Stomach (tissue), 9 donors: ENCODE measurements around the gene RPL38. TPM values are rescaled to one million over a fixed set of nuclear protein-coding genes. Genes with fewer than 3 reads are reported as not detected.

Experiments
- DNase-seq, 2 donors: peaks; one replicate each; pipeline versions ENCODE4 v3.0.0 to v3.0.0-alpha.2; 2013 to 2019
- H3K27ac ChIP-seq, 5 donors: fragments of 200-600 bp in 4 of 5; sonication (generic) in 4 of 5; one replicate each; pipeline ENCODE4 v1.5.1; 2013 to 2019; ENCODE audit warnings: mild to moderate bottlenecking in 1 of 5, moderate library complexity in 1 of 5
- H3K27me3 ChIP-seq, 3 donors: fragments of 200-600 bp; sonication (generic); one replicate each; pipeline ENCODE4 v1.5.1; 2017 to 2019; ENCODE audit warnings: mixed run types in 1 of 3
- H3K36me3 ChIP-seq, 4 donors: fragments of 200-600 bp; sonication (generic); 1 replicate in 3 of 4; 2 replicates in 1 of 4; pipeline ENCODE4 v1.5.1; 2016 to 2019
- H3K4me1 ChIP-seq, 4 donors: fragments of 200-600 bp; sonication (generic); one replicate each; pipeline ENCODE4 v1.5.1; 2016 to 2019
- H3K4me3 ChIP-seq, 4 donors: fragments of 200-600 bp; sonication (generic) in 3 of 4; one replicate each; pipeline ENCODE4 v1.5.1; 2016 to 2019; ENCODE audit warnings: mild to moderate bottlenecking in 1 of 4
- H3K9me3 ChIP-seq, 4 donors: fragments of 200-600 bp; sonication (generic); one replicate each; pipeline ENCODE4 v1.5.1; 2016 to 2019
- EP300 ChIP-seq: sonication (generic); formaldehyde crosslinking; IDR thresholded peaks from one replicate; pipeline ENCODE4 v1.6.1; 2017; ENCODE audit warnings: antibody characterized with exemption
- POLR2A ChIP-seq, 4 donors: fragments of 450-650 bp; IDR thresholded peaks; one replicate each; pipeline ENCODE4 v1.6.1; 2016; ENCODE audit warnings: antibody characterized with exemption in 4 of 4, control low read depth in 2 of 4, mild to moderate bottlenecking in 1 of 4, moderate library complexity in 1 of 4
- POLR2AphosphoS5 ChIP-seq, 3 donors: sonication (generic); formaldehyde crosslinking; IDR thresholded peaks; one replicate each; pipeline ENCODE4 v1.6.1; 2016; ENCODE audit warnings: antibody characterized with exemption in 3 of 3
- WGBS, 5 donors: extraction: QIAGEN DNeasy Blood & Tissue Kit in 3 of 5; methylation state at CpG; one replicate each; pipeline versions ENCODE4 v1.1.5 to v1.1.7; 2013 to 2018; 5-methylcytosine and 5-hydroxymethylcytosine counted together
- intact Hi-C: fragments of 100-400 bp; cut with DNase I; formaldehyde crosslinking; loops from one replicate; pipeline ENCODE4 v1.15.1; 2023; ENCODE audit warnings: low total_unique reads
- polyA plus RNA-seq, 3 donors: library from polyadenylated mRNA; stranded (reverse); fragments of 200-250 nt; gene quantifications; one replicate each; pipeline ENCODE4 v1.2.3, GENCODE V29; 2013
- total RNA-seq, 5 donors: library from RNA; depleted of rRNA; stranded (reverse); fragments of >200 nt; gene quantifications; one replicate each; pipeline versions ENCODE4 v1.1.0 to v1.2.3, GENCODE V29; 2014 to 2016
- TF ChIP-seq, protein P1 (sequence below), 7 experiments: fragments of 450-650 bp in 4 of 7; fragments of 200-600 bp in 3 of 7; sonication (generic) in 3 of 7; IDR thresholded peaks; one replicate each; pipeline ENCODE4 v1.5.1; 2016 to 2019; ENCODE audit warnings: antibody characterized with exemption in 7 of 7, control low read depth in 2 of 7, mild to moderate bottlenecking in 1 of 7
- donor health status: healthy with polysubstance abuse.
- donor health status: Bipolar disorder and iron deficiency.
- donor health status: healthy.

Gene RPL38
- total and polyA plus RNA-seq, 8 donors = 37.7 to 1,839 (median 979) TPM

GRCh38 chr17:74226252-74226651 lies 22.8 kb downstream of the RPL38 start:
- no peak overlapping the region for H3K27ac ChIP-seq
- WGBS, 5 donors = 56 to 73% (median 60%) methylated on average over 6 of the region's 6 CpGs
- intact Hi-C loops = no loop called here
- peaks cover 0 to 5% (median 0%) of the 10 kb centered on the region in 4 donors for H3K4me1 ChIP-seq
- DNase-seq = no peak
- H3K27me3 ChIP-seq = no peaks in the 10 kb centered on the region
- TF ChIP-seq EP300 (no peak), POLR2A (IDR thresholded peaks at IDR 0.05) (no peak), POLR2AphosphoS5 (IDR thresholded peaks at IDR 0.05) (no peak)
- TF ChIP-seq, protein P1, sequence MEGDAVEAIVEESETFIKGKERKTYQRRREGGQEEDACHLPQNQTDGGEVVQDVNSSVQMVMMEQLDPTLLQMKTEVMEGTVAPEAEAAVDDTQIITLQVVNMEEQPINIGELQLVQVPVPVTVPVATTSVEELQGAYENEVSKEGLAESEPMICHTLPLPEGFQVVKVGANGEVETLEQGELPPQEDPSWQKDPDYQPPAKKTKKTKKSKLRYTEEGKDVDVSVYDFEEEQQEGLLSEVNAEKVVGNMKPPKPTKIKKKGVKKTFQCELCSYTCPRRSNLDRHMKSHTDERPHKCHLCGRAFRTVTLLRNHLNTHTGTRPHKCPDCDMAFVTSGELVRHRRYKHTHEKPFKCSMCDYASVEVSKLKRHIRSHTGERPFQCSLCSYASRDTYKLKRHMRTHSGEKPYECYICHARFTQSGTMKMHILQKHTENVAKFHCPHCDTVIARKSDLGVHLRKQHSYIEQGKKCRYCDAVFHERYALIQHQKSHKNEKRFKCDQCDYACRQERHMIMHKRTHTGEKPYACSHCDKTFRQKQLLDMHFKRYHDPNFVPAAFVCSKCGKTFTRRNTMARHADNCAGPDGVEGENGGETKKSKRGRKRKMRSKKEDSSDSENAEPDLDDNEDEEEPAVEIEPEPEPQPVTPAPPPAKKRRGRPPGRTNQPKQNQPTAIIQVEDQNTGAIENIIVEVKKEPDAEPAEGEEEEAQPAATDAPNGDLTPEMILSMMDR (IDR thresholded peaks at IDR 0.05) = no peak
- no peak overlapping the region for H3K4me3 ChIP-seq
- no peaks in the 10 kb centered on the region for H3K9me3 ChIP-seq
- peaks cover 0 to 53% (median 17%) of the 10 kb centered on the region in 4 donors for H3K36me3 ChIP-seq

DNA sequence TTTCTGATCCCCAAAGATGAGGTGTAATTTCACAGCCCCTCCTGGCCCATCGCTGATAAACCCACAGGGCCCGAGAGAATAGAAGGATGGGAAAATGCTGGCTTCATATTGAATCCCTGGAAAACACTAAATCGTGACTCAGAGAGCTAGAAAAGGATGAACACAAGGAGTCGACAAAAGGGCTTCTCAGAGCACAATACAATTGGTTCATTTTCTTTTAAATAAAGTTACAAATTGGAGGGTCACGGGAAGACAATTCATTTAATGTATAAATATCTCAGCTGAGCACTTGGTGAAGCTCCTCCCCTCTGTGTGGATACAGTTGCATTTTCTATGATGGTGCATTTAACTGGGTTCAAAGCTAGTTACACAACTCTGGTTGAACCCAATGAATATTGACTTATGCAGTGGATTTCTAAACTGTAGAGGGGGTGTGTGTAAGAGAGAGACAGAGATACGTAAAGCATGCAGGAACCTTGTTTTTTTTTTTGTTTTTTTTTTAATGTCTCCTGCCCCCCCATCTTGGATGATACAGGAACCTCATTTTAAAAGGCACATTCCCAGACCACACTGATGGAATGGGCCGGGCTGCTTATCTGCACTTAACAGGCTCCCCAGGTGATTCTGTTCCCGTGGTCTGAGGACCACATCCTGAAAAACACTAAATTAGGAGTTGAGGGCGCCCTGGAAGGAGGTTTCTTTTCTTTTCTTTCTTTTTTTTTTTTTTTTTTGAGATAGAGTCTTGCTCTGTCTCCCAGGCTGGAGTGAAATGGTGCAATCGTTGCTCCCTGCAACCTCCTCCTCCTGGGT lies 24.0 kb downstream of the RPL38 start:
- H3K27me3 ChIP-seq = no peaks in the 10 kb centered on the region
- H3K36me3 ChIP-seq = peaks cover 6 to 59% (median 24%) of the 10 kb centered on the region in 4 donors
- TF ChIP-seq EP300 = no peak
- TF ChIP-seq, protein P1 (IDR thresholded peaks at IDR 0.05) = no peak
- no peak for TF ChIP-seq POLR2A (IDR thresholded peaks at IDR 0.05)
- no peak for TF ChIP-seq POLR2AphosphoS5 (IDR thresholded peaks at IDR 0.05)
- intact Hi-C loops = no loop called here
- no peak overlapping the region for H3K27ac ChIP-seq
- H3K9me3 ChIP-seq = no peaks in the 10 kb centered on the region
- WGBS, 5 donors = 80 to 86% (median 84%) methylated on average over 10 of the region's 10 CpGs
- peaks cover 0 to 5% (median 0%) of the 10 kb centered on the region in 4 donors for H3K4me1 ChIP-seq
- H3K4me3 ChIP-seq = no peak overlapping the region
- no peak for DNase-seq

DNA sequence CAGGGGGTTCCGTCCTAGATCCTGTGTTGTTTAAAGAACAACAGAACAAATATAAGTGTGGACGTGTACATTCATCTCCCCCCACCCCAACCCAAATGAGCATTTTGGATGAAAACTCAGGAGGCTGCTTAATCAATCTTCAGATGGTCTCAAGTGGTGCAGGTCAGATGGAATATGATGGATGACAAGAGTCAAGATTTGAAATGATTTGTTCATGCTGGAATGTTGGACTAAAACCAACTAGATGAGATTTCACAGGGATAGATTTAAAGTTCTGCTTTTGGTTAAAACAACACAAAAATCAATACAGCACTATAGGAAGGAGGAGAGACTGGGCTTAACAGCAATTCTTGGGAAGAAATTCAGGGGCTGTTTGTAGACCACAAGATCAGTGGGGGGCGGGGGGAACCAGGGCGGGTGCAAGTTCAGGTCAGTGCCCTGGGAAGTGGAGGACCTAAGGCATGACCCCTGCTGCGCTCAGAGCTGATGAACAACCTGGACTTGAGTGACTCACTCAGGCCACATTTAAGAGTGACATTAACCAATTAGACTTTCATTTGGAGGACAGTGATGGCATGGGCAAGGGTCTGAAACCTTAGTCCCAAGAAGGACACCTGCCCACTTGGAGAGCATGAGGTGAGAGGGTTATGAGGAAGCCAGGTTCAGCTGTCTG lies 25.0 kb downstream of the RPL38 start:
- no peaks in the 10 kb centered on the region for H3K9me3 ChIP-seq
- no peak overlapping the region for H3K4me3 ChIP-seq
- intact Hi-C loops = no loop called here
- peaks cover 6 to 52% (median 20%) of the 10 kb centered on the region in 4 donors for H3K36me3 ChIP-seq
- DNase-seq = no peak
- no peaks in the 10 kb centered on the region for H3K27me3 ChIP-seq
- 57 to 72% (median 66%) methylated on average over 5 of the region's 5 CpGs for WGBS, 5 donors
- H3K27ac ChIP-seq = no peak overlapping the region
- peaks cover 0 to 5% (median 0%) of the 10 kb centered on the region in 4 donors for H3K4me1 ChIP-seq
- TF ChIP-seq POLR2A (IDR thresholded peaks at IDR 0.05) = no peak
- TF ChIP-seq, protein P1 (IDR thresholded peaks at IDR 0.05) = no peak
- no peak for TF ChIP-seq POLR2AphosphoS5 (IDR thresholded peaks at IDR 0.05)
- no peak for TF ChIP-seq EP300

DNA sequence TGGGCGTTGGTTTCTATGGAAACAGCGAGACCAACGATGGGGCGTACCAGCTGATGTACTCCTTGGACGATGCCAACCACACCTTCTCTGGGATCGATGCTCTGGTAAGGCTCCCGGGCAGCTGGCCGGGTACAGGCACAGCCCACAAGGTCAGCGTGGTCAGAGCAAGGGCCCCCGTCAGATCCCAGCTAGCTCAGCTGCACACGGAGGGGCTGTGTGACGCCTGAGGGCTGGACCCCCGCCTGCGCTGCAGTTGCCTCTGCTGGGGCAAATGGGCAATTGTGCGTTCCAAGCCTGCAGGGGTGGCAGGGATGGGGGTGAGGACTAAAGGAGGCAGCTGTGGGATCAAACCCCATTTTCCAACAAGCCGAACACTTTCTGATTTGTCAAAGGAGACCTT lies 27.4 kb downstream of the RPL38 start:
- DNase-seq = no peak
- TF ChIP-seq EP300 = no peak
- TF ChIP-seq, protein P1 (IDR thresholded peaks at IDR 0.05) = no peak
- no peak for TF ChIP-seq POLR2A (IDR thresholded peaks at IDR 0.05)
- no peak for TF ChIP-seq POLR2AphosphoS5 (IDR thresholded peaks at IDR 0.05)
- Histone ChIP-seq H3K27ac (no peak overlapping the region), H3K4me1 (peaks cover 0 to 9% (median 0%) of the 10 kb centered on the region in 4 donors), H3K27me3 (no peaks in the 10 kb centered on the region), H3K4me3 (no peak overlapping the region), H3K9me3 (no peaks in the 10 kb centered on the region), H3K36me3 (peaks cover 6 to 27% (median 14%) of the 10 kb centered on the region in 4 donors)
- WGBS, 5 donors = 88 to 93% (median 92%) methylated on average over 15 to 16 of the region's 16 CpGs
- intact Hi-C loops = no loop called here
